Measurements from ENCODE around the gene SMARCA2.

The SMARCA2 gene

GRCh38 chr9:2130941-2131340, 115.8 kb downstream of the SMARCA2 start:
- TF ChIP-seq CTCF (IDR thresholded peaks at IDR 0.05; ENCODE audit: borderline replicate concordance, insufficient read depth, low read depth, low read length) = no peak

GRCh38 chr9:2132484-2133082, 117.4 kb downstream of the SMARCA2 start:
- H3K4me3 ChIP-seq (ENCODE audit: low read depth, low read length) = no peak overlapping the region
- peak; percentile 25; the same call in 1 of the 2 replicates for TF ChIP-seq CTCF (IDR thresholded peaks at IDR 0.05; ENCODE audit: borderline replicate concordance, insufficient read depth, low read depth, low read length)

More at GRCh38 chr9:2130941-2131340, 115.8 kb downstream of the SMARCA2 start:
- H3K4me3 ChIP-seq (ENCODE audit: low read depth, low read length) = no peak overlapping the region

- TF ChIP-seq CTCF (IDR thresholded peaks at IDR 0.05; ENCODE audit: borderline replicate concordance, insufficient read depth, low read depth, low read length) = no peak
- H3K4me3 ChIP-seq (ENCODE audit: low read depth, low read length) = no peak overlapping the region
Measured at GRCh38 chr9:2134391-2134790, 119.2 kb downstream of the SMARCA2 start.

- TF ChIP-seq CTCF (IDR thresholded peaks at IDR 0.05; ENCODE audit: borderline replicate concordance, insufficient read depth, low read depth, low read length) = no peak
- H3K4me3 ChIP-seq (ENCODE audit: low read depth, low read length) = no peak overlapping the region
Measured at GRCh38 chr9:2138646-2139045, 123.5 kb downstream of the SMARCA2 start.

GRCh38 chr9:2140600-2141223, 125.6 kb downstream of the SMARCA2 start:
- no peak overlapping the region for H3K4me3 ChIP-seq (ENCODE audit: low read depth, low read length)
- TF ChIP-seq CTCF (IDR thresholded peaks at IDR 0.05; ENCODE audit: borderline replicate concordance, insufficient read depth, low read depth, low read length) = no peak

- TF ChIP-seq CTCF (IDR thresholded peaks at IDR 0.05; ENCODE audit: borderline replicate concordance, insufficient read depth, low read depth, low read length) = no peak
- H3K4me3 ChIP-seq (ENCODE audit: low read depth, low read length) = no peak overlapping the region
Measured at GRCh38 chr9:2142212-2142611, 127.1 kb downstream of the SMARCA2 start.

- TF ChIP-seq CTCF (IDR thresholded peaks at IDR 0.05; ENCODE audit: borderline replicate concordance, insufficient read depth, low read depth, low read length) = no peak
- no peak overlapping the region for H3K4me3 ChIP-seq (ENCODE audit: low read depth, low read length)
Measured at GRCh38 chr9:2144619-2145018, 129.5 kb downstream of the SMARCA2 start.
